ENCODE results near the gene SLIT1. TPM values are rescaled to one million over a fixed set of nuclear protein-coding genes. Genes with fewer than 3 reads are reported as not detected.
A peak's percentile ranks its signal among the peaks of the same experiment; 100 is the strongest.

Gene SLIT1
- total and polyA plus RNA-seq, 2 of the 8 experiments (the other 6 are each of a cell fraction or from before 2014, with no cell fraction given), result 0.70 to 0.88 TPM

DNA sequence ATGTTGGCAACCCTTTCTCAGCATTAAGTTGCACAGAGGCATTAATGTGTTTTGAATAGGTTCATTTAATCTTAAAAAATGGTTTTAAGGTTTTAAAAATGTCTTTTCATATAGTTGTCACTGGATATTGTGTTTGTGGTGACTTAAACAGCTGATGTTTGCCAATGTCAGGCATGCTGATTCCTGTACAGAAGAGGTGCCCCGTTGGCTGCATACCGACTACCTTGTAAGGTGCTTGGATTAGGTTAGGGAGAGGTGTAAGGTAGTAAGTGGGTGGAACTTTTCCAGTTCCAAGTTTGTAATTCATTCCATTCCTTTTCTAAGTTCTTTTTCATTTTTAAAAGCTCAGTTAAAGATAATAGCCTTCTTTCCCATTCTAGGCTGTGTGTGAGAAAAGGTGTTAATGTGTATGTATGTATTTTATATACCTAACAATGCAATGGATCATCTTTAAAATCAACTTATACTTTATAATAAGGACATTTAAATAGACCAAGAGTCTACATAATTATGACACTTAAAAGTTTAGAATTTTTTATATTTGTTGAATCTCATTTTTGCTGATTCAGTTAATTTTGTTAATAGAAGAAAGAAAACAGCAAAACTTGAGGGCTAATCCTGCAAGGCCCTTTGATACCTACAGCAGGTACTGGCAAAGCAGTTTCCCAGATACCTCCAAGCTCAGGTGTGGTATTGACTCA lies 198.5 kb downstream of the SLIT1 start:
- Histone ChIP-seq H4K20me1 (replicated peaks in 1 of 2; ENCODE audit: control insufficient read depth in 1 of 2, insufficient read depth in 2 of 2, low read length in 2 of 2) (no peaks in the 10 kb centered on the region), H3K9ac (replicated peaks in 1 of 4; ENCODE audit: extremely low read depth in 1 of 4, low read depth in 3 of 4, low read length in 3 of 4) (no peak overlapping the region), H4K91ac (replicated peaks; ENCODE audit: insufficient read length, low read length) (no peak overlapping the region), H3K18ac (ENCODE audit: extremely low read depth, low read length) (no peak overlapping the region), H3K79me1 (ENCODE audit: low read depth, low read length) (no peaks in the 10 kb centered on the region), H3K4me3 (ENCODE audit: extremely low read depth in 1 of 4, insufficient read depth in 2 of 4, low read depth in 3 of 4, low read length in 4 of 4) (no peak overlapping the region), H2BK15ac (ENCODE audit: low read length) (no peak overlapping the region), H3K36me3 (ENCODE audit: control insufficient read depth in 2 of 4, insufficient read depth in 4 of 4, low read length in 3 of 4) (no peaks in the 10 kb centered on the region; a peak in 1 of 8 replicates), H3K56ac (replicated peaks; ENCODE audit: insufficient read length, low read depth, low read length) (no peak overlapping the region), H2BK5ac (ENCODE audit: low read depth, low read length) (no peak overlapping the region), H2AFZ (ENCODE audit: low read length) (no peak overlapping the region), H3K9me3 (ENCODE audit: insufficient read depth in 2 of 2, low read depth in 1 of 2, low read length in 1 of 2) (no peaks in the 10 kb centered on the region), H2BK20ac (ENCODE audit: low read length) (no peak overlapping the region), H3K23ac (ENCODE audit: insufficient read length) (no peak overlapping the region), H3K23me2 (ENCODE audit: low read depth, low read length) (no peaks in the 10 kb centered on the region), H2BK12ac (ENCODE audit: low read depth, low read length) (no peak overlapping the region), H3K4ac (replicated peaks; ENCODE audit: insufficient read length, low read depth, low read length) (no peak overlapping the region), H4K8ac (ENCODE audit: extremely low read depth, insufficient read depth, low read length) (no peak overlapping the region), H3K4me1 (replicated peaks in 1 of 4; ENCODE audit: control insufficient read depth in 3 of 4, insufficient read depth in 4 of 4, low read length in 3 of 4) (peaks cover 0 to 10% (median under 1%) of the 10 kb centered on the region in 4 experiments; a peak in 5 of 7 replicates), H3K27ac (ENCODE audit: low read depth, low read length) (no peak overlapping the region), H4K5ac (ENCODE audit: insufficient read length, low read depth, low read length) (no peak overlapping the region), H3K4me2 (ENCODE audit: insufficient read depth in 1 of 2, low read depth in 2 of 2, low read length in 2 of 2) (no peak overlapping the region), H2AK5ac (ENCODE audit: low read depth, low read length) (no peak overlapping the region), H2BK120ac (replicated peaks; ENCODE audit: low read depth, low read length) (no peak overlapping the region), H3K27me3 (replicated peaks in 1 of 4; ENCODE audit: control insufficient read depth in 3 of 4, extremely low read depth in 1 of 4, insufficient read depth in 3 of 4, low read length in 3 of 4) (no peaks in the 10 kb centered on the region), H3K79me2 (ENCODE audit: control insufficient read depth in 1 of 2, insufficient read depth in 2 of 2, low read length in 2 of 2) (no peaks in the 10 kb centered on the region), H3K14ac (ENCODE audit: insufficient read length) (no peak overlapping the region)
- ChIA-PET POLR2A (ENCODE audit: partially characterized antibody) (no interaction called here), CTCF (ENCODE audit: partially characterized antibody) (interaction anchor here (1.1 to 4.8 kb wide), 5 partner anchors 39 to 612 kb away, joined by 3 to 25 read pairs (median 5); partner anchors contain the start of gene PIK3AP1)
- peak; percentile 45; the same call in 1 of the 2 replicates for TF ChIP-seq MAFK (IDR thresholded peaks at IDR 0.05; ENCODE audit: low read depth, low read length)
- no peak for TF ChIP-seq CHD2 (IDR thresholded peaks at IDR 0.05; ENCODE audit: low read length)
- DNase-seq (ENCODE audit: low read depth in 1 of 2, low spot score in 2 of 2) (no peak), FAIRE-seq (no peak)
- WGBS, 2 experiments (ENCODE audit: extremely low coverage in 1 of 2, insufficient coverage in 1 of 2, insufficient read length in 1 of 2, insufficient replicate concordance in 2 of 2, low coverage in 1 of 2, low lambda C conversion rate in 2 of 2, missing lambda C conversion rate in 1 of 2), result 88% methylated on average over 2 of the region's 2 CpGs; no CpG with 5 or more reads in 1 of the 2 experiments

Measured in H1 (cell line).